ENCODE data around the gene CDK19. TPM values are rescaled to one million over a fixed set of nuclear protein-coding genes. Genes with fewer than 3 reads are reported as not detected.
"Not testable (repeated sequence)": the region's sequence is repeated elsewhere in the genome, so short reads cannot be mapped to it uniquely, and the experiment has no call there.

CDK19 gene
- total and polyA plus RNA-seq, 2 donors (not counting 1 experiment from before 2014, with no cell fraction given): 11.2 to 11.3 TPM

- H3K4me3 ChIP-seq (replicated peaks in 1 of 4; ENCODE audit: control extremely low read depth in 1 of 4, insufficient read depth in 1 of 4, low read depth in 3 of 4, low read length in 4 of 4): no peak overlapping the region
- no peaks in the 10 kb centered on the region for H3K79me2 ChIP-seq (ENCODE audit: control insufficient read depth, insufficient read depth, low read length)
- H2AFZ ChIP-seq (ENCODE audit: low read length): no peak overlapping the region
- DNase-seq (ENCODE audit: low read depth in 2 of 2): no peak
- no peak overlapping the region for H3K9ac ChIP-seq (ENCODE audit: insufficient read depth, low read length)
- TF ChIP-seq CTCF (conservative IDR thresholded peaks at IDR 0.05 in 1 of 2, IDR thresholded peaks at IDR 0.05 in 1 of 2; ENCODE audit: low read depth in 1 of 2, low read length in 2 of 2) (no peak), EZH2 (IDR thresholded peaks at IDR 0.05; ENCODE audit: low read length, missing control alignments) (no peak)
- no peaks in the 10 kb centered on the region for H4K20me1 ChIP-seq (ENCODE audit: control insufficient read depth, extremely low read depth, insufficient read depth, low read length)
- H3K4me1 ChIP-seq (ENCODE audit: control insufficient read depth, extremely low read depth, insufficient read depth, low read length): no peaks in the 10 kb centered on the region
- H3K36me3 ChIP-seq (ENCODE audit: control insufficient read depth, insufficient read depth, low read length): no peaks in the 10 kb centered on the region
- no peak overlapping the region for H3K27ac ChIP-seq (ENCODE audit: insufficient read depth, low read length)
- no peaks in the 10 kb centered on the region for H3K27me3 ChIP-seq (ENCODE audit: control insufficient read depth, insufficient read depth, low read length)
- H3K4me2 ChIP-seq (ENCODE audit: extremely low read depth, insufficient read depth, low read length): no peak overlapping the region
- no peaks in the 10 kb centered on the region for H3K9me3 ChIP-seq (ENCODE audit: control insufficient read depth, insufficient read depth, low read depth, low read length)
These were observed 66.8 kb downstream of the CDK19 start for GRCh38 chr6:110748453-110748852.

DNA sequence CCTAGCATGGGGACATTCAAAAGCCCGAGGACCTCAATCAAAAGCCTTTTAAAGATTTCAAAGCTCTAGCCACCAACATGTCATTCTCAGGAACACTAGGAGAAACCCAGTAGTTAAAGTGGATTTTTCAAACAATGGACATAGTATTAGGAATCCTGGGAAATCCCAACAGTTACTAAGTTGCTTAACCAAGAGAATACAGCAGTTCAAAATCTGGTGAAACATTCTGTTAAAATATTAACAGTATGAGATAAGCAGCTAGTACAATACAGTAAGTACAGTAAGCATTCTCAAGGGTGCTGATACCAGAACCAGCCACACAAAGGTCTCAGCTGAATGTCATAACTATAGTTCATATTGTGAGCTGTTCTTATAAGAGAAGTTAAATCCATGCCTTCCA lies 68.6 kb downstream of the CDK19 start:
- Histone ChIP-seq H3K9me3 (ENCODE audit: control insufficient read depth, insufficient read depth, low read depth, low read length) (no peaks in the 10 kb centered on the region), H2AFZ (ENCODE audit: low read length) (no peak overlapping the region), H3K4me1 (ENCODE audit: control insufficient read depth, extremely low read depth, insufficient read depth, low read length) (no peaks in the 10 kb centered on the region), H3K4me2 (ENCODE audit: extremely low read depth, insufficient read depth, low read length) (no peak overlapping the region), H3K9ac (ENCODE audit: insufficient read depth, low read length) (no peak overlapping the region), H3K36me3 (ENCODE audit: control insufficient read depth, insufficient read depth, low read length) (no peaks in the 10 kb centered on the region), H3K79me2 (ENCODE audit: control insufficient read depth, insufficient read depth, low read length) (no peaks in the 10 kb centered on the region), H3K4me3 (replicated peaks in 1 of 4; ENCODE audit: control extremely low read depth in 1 of 4, insufficient read depth in 1 of 4, low read depth in 3 of 4, low read length in 4 of 4) (no peak overlapping the region), H4K20me1 (ENCODE audit: control insufficient read depth, extremely low read depth, insufficient read depth, low read length) (no peaks in the 10 kb centered on the region), H3K27me3 (ENCODE audit: control insufficient read depth, insufficient read depth, low read length) (no peaks in the 10 kb centered on the region), H3K27ac (ENCODE audit: insufficient read depth, low read length) (no peak overlapping the region)
- TF ChIP-seq CTCF (conservative IDR thresholded peaks at IDR 0.05 in 1 of 2, IDR thresholded peaks at IDR 0.05 in 1 of 2; ENCODE audit: low read depth in 1 of 2, low read length in 2 of 2): no peak
- no peak for DNase-seq (ENCODE audit: low read depth in 2 of 2)

DNA sequence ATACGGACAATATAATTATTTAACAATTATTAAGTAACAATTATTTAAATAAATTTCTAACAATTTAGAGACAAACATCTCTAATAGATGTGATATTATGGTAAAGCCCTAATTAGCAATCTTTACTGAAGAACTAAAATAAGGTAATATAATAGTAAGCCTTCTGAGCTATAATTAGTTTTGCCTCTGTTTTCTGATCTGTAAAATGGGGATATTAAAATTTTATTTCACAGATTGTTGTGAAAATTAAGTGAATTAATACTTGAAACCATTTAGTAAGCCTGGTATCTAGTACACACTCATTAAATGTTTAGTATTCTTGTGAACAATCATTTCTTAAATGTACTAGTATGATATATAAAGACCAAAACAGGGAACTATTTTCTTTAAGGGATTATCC lies 70.3 kb downstream of the CDK19 start:
- no peaks in the 10 kb centered on the region for H3K9me3 ChIP-seq (ENCODE audit: control insufficient read depth, insufficient read depth, low read depth, low read length)
- no peak overlapping the region for H3K9ac ChIP-seq (ENCODE audit: insufficient read depth, low read length)
- H2AFZ ChIP-seq (ENCODE audit: low read length): no peak overlapping the region
- DNase-seq (ENCODE audit: low read depth in 2 of 2): no peak
- H3K4me3 ChIP-seq (replicated peaks in 1 of 4; ENCODE audit: control extremely low read depth in 1 of 4, insufficient read depth in 1 of 4, low read depth in 3 of 4, low read length in 4 of 4): no peak overlapping the region
- no peak overlapping the region for H3K27ac ChIP-seq (ENCODE audit: insufficient read depth, low read length)
- TF ChIP-seq CTCF (conservative IDR thresholded peaks at IDR 0.05 in 1 of 2, IDR thresholded peaks at IDR 0.05 in 1 of 2; ENCODE audit: low read depth in 1 of 2, low read length in 2 of 2) (no peak), EZH2 (IDR thresholded peaks at IDR 0.05; ENCODE audit: low read length, missing control alignments) (no peak)
- no peaks in the 10 kb centered on the region for H3K79me2 ChIP-seq (ENCODE audit: control insufficient read depth, insufficient read depth, low read length)
- no peak overlapping the region for H3K4me2 ChIP-seq (ENCODE audit: extremely low read depth, insufficient read depth, low read length)
- no peaks in the 10 kb centered on the region for H3K27me3 ChIP-seq (ENCODE audit: control insufficient read depth, insufficient read depth, low read length)
- H4K20me1 ChIP-seq (ENCODE audit: control insufficient read depth, extremely low read depth, insufficient read depth, low read length): no peaks in the 10 kb centered on the region
- no peaks in the 10 kb centered on the region for H3K36me3 ChIP-seq (ENCODE audit: control insufficient read depth, insufficient read depth, low read length)
- no peaks in the 10 kb centered on the region for H3K4me1 ChIP-seq (ENCODE audit: control insufficient read depth, extremely low read depth, insufficient read depth, low read length)

DNA sequence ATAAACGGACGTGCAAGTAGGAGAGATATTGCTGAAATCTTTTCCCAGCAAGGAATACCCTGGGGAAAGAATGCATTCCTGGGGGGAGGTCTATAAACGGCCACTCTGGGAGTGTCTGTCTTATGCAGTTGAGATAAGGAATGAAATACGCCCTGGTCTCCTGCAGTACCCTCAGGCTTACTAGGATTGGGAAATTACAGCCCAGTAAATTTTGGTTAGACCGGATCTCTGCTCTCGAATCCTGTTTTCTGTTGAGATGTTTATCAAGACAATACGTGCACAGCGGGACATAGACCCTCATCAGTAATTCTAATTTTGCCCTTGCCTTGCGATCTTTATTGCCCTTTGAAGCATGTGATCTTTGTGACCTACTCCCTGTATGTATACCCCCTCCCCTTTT lies 72.7 kb downstream of the CDK19 start:
- not testable (repeated sequence) for H3K4me2 ChIP-seq (ENCODE audit: extremely low read depth, insufficient read depth, low read length); H4K20me1 ChIP-seq (ENCODE audit: control insufficient read depth, extremely low read depth, insufficient read depth, low read length); H3K27me3 ChIP-seq (ENCODE audit: control insufficient read depth, insufficient read depth, low read length); H3K9ac ChIP-seq (ENCODE audit: insufficient read depth, low read length); H3K27ac ChIP-seq (ENCODE audit: insufficient read depth, low read length); DNase-seq (ENCODE audit: low read depth in 2 of 2); H3K4me3 ChIP-seq (replicated peaks in 1 of 4; ENCODE audit: control extremely low read depth in 1 of 4, insufficient read depth in 1 of 4, low read depth in 3 of 4, low read length in 4 of 4); H3K36me3 ChIP-seq (ENCODE audit: control insufficient read depth, insufficient read depth, low read length); H2AFZ ChIP-seq (ENCODE audit: low read length); H3K79me2 ChIP-seq (ENCODE audit: control insufficient read depth, insufficient read depth, low read length); H3K4me1 ChIP-seq (ENCODE audit: control insufficient read depth, extremely low read depth, insufficient read depth, low read length); H3K9me3 ChIP-seq (ENCODE audit: control insufficient read depth, insufficient read depth, low read depth, low read length)
